NOMO-1 treated with dmso at 0.1 percent for 144 hours (cell line): ENCODE data around the gene VENTX.
A peak's percentile ranks its signal among the peaks of the same experiment; 100 is the strongest.
"Not testable (repeated sequence)": the region's sequence is repeated elsewhere in the genome, so short reads cannot be mapped to it uniquely, and the experiment has no call there.

Source experiments
- DNase-seq: peaks from one replicate; lab custom pipeline; 2025; ENCODE audit not compliant: unreplicated experiment; lab: John Stamatoyannopoulos, UW

The VENTX gene

GRCh38 chr10:133254421-133255120 is 16.9 kb downstream of the VENTX start:
- no peak for DNase-seq

GRCh38 chr10:133255323-133255722 is 17.7 kb downstream of the VENTX start:
- no peak for DNase-seq

- DNase-seq: no peak
These were observed 19.9 kb downstream of the VENTX start for GRCh38 chr10:133257489-133258065.

GRCh38 chr10:133258066-133258817 is 20.6 kb downstream of the VENTX start:
- no peak for DNase-seq

- DNase-seq: peak; percentile 97
These were observed 21.4 kb downstream of the VENTX start for GRCh38 chr10:133258818-133259601.

- no peak for DNase-seq
These were observed 21.9 kb downstream of the VENTX start for GRCh38 chr10:133259602-133259989.

- no peak for DNase-seq
These were observed 23.5 kb downstream of the VENTX start for GRCh38 chr10:133260895-133261725.

- DNase-seq: peak; percentile 32
These were observed 24.2 kb downstream of the VENTX start for GRCh38 chr10:133261726-133262325.

GRCh38 chr10:133262696-133263095 is 25.0 kb downstream of the VENTX start:
- DNase-seq: no peak

GRCh38 chr10:133263674-133264073 is 26.0 kb downstream of the VENTX start:
- no peak for DNase-seq

- peak; percentile 48 for DNase-seq
These were observed 26.8 kb downstream of the VENTX start for GRCh38 chr10:133264461-133264860.

- DNase-seq: not testable (repeated sequence)
These were observed 27.4 kb downstream of the VENTX start for GRCh38 chr10:133265052-133265451.

- DNase-seq: no peak
These were observed 28.6 kb downstream of the VENTX start for GRCh38 chr10:133266056-133266795.

- no peak for DNase-seq
These were observed 29.6 kb downstream of the VENTX start for GRCh38 chr10:133267293-133267692.

GRCh38 chr10:133267829-133268228 is 30.2 kb downstream of the VENTX start:
- no peak for DNase-seq

GRCh38 chr10:133268532-133268931 is 30.9 kb downstream of the VENTX start:
- DNase-seq: no peak

GRCh38 chr10:133269367-133269766 is 31.7 kb downstream of the VENTX start:
- no peak for DNase-seq

- DNase-seq: no peak
These were observed 32.5 kb downstream of the VENTX start for GRCh38 chr10:133270204-133270603.

GRCh38 chr10:133270773-133271297 is 33.2 kb downstream of the VENTX start:
- DNase-seq: no peak
